Activated CD4-positive, alpha-beta T cell treated with anti-CD3 and anti-CD28 coated beads for 1 hour (primary cell): ENCODE measurements around the gene DGKB.
"Not testable (repeated sequence)": the region's sequence is repeated elsewhere in the genome, so short reads cannot be mapped to it uniquely, and the experiment has no call there.

ENCODE experiments used
- DNase-seq: peaks from one replicate; pipeline ENCODE4 v3.0.0-alpha.2; 2020

The DGKB gene

DNA sequence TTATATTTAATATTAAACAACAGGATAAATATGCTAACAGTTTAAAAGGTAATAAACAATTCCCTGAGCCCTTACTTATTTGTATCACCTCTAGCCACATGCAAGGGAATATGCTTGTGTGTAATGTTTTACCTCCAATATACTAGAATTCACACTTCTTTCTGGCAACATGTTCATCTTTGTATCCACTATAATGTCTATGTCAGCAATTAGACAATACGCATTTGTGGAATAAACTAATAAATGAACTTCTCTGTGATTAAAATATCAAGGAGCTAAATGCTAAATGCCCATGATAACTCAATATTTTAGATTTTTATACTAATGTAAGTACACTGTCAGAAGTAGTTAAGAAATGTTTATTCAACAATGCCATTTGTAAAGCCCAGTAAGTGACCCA is 350.5 kb downstream of the DGKB start:
- no peak for DNase-seq

DNA sequence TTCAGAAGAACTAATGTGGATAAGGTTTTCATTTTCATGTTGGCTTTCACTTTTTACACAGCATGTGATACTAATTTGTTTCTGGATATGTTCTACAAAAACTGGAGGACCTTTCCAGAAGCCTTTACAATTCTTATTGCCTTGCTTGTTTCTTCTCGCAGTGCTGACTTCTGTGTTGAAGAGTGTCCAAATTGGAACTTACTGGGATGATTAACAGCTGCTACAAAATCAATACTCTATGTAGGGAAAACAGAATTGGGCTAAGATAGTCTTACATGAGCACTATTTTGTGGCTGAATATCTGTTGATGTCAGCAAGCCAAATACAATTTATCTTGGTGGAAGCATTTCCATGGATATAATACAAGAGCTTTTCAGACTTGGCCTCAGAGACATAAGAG is 351.2 kb downstream of the DGKB start:
- no peak for DNase-seq

DNA sequence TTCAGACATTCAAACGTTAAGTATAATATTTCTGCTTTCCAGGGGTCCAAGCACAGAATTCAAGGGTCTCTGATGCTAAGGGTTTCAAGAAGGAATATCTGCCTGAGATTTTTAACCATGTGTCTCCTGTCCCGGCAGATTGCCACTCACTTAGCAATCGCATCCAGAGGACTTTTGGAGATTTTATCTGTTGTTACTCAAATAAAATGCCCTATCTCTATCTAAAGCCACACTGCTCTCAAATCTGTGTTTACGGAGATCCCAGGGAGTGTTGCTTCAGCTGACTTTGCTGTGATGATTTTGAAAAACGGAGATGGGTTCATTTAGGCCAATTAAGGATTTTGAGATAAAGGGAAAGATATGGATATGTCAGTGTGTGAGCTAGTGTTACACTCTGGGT is 359.9 kb downstream of the DGKB start:
- no peak for DNase-seq

DNA sequence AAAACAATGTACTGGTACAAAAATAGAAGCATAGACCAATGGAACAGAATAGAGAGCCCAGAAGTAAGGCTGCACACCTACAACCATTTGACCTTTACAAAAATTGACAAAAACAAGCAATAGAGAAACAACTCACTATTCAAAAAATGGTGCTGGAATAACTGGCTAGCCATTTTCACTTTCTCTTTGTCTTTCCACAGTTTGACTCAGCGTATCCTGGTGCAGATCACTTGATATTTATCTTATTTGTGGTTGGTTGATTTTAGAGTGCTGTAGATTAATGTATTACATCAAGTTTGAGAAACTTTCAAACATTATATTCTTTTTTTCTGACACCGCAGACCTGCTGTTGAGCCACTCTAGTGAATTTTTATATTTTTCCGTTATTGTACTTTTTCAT is 381.4 kb downstream of the DGKB start:
- DNase-seq = no peak

DNA sequence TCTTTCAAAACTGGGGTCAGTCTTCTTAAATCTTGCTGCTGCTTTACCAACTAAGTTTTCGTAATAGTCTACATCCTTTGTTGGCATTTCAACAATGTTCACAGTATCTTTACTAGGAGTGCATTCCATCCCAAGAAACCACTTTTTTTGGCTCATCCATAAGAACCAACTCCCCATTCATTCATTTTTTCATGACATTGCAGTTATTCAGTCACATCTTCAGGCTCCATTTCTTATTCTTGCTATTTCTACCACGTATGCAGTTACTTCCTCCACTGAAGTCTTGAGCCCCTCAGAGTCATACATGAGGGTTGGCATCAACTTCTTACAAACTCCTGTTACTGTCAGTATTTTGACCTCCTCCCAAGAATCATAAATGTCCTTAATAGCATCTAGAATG is 392.3 kb downstream of the DGKB start:
- DNase-seq = no peak

DNA sequence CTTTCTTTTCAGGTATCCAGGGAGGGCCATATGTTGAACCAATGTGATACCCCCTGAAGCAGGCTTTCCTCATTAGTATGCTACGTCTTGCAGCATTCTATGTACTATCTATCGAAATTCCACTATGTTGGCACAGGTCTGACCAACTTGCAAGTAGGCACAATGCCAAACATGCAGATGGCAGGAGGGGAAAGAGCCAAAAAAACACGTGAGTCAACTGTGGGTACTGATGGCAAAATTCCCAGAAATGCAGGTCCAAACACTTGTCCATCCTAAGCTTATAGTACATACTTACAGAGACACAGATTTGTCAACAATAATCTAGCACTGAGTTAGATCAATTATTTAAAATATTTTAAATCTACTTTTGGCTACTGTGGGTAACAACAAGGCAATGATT is 394.9 kb downstream of the DGKB start:
- no peak for DNase-seq

DNA sequence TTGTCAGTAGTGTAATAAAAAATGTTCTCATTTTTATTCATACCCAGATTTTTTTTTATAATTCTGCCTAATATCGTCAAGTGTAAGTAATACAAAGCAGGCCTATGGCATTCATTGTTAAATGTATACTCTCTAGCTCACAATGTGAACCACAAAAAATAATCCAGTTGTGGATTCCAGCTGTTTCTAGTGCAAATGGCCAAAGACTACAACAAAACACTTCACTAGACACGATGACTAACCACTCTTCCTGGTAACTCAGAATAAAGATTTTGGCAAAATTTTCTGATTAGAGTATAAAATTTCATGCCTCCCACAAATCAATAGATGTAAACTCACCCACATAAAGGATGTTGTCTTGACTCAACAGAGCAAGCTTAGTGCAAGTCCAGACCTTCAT is 396.6 kb downstream of the DGKB start:
- no peak for DNase-seq

DNA sequence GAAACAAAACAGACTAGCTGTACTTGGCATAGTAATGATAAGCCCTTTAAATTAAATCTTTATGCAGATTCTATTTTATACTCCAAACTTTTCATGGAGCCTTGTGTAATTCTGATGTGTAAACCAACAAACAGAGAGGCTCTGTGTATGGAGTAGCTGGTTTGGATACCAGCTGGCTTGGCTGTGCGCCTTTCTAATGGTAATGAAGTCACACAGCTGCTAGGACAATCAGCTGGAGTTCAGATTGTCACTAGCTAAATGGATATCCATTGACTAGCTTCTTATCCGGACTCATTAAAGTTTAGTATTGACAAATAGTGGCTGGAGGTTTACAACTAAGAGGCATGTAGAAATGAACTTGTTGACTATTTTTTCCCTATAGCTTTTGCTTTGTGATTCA is 398.4 kb downstream of the DGKB start:
- DNase-seq = no peak

DNA sequence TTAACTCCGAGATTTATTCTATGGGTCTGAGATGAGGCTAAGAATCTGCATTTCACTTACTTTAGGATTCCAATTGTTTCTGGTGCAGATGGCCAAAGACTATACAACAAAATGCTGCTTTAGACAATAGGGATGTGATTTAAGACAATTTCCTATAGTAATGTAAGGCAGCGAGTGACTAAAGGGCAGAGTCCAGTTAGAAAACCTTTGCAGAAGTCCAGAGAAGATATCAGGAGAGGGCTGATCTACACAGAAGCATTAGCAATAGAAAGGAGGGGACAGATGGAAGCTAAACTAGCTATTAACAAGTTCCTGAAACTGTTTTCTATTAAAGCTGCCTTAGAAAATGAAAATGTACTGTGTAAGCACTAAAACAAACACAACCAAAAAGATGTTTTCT is 398.9 kb downstream of the DGKB start:
- no peak for DNase-seq

DNA sequence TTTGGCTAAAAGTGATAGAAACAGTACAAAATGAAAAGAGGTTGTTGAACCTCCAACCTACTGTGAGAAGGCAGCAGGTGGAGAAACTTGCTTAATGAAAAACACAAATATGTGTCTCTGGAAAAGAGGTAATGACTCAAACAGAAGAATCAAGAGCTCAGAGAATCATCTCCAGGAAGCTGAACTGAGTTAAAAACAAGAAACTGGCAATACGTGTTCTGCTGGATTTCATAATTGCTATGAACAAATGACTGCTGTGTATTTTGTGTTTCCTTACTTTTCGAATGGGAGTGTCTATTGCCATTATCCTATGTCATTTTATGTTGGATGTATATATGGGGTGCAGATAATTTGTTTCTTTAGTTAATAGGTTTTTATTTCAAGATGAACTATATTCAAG is 401.1 kb downstream of the DGKB start:
- DNase-seq = no peak

DNA sequence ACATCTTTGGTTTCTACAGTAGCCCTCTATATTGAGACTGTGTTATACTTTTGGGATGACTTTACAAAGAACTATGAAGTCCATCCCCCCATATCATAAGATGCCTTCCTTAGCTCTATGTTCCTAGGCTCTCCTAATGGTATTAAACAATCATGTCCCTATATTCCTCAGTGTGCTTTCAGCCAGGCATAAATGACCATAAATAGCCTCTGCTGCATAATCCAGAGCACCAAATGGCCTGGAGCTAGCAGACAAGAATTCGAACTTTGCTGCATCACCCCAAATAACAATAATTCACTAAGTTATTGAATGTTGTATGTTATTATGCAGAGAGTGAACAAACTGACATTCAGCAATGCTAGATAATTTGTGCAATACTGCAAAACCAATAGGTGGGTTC is 405.2 kb downstream of the DGKB start:
- no peak for DNase-seq

DNA sequence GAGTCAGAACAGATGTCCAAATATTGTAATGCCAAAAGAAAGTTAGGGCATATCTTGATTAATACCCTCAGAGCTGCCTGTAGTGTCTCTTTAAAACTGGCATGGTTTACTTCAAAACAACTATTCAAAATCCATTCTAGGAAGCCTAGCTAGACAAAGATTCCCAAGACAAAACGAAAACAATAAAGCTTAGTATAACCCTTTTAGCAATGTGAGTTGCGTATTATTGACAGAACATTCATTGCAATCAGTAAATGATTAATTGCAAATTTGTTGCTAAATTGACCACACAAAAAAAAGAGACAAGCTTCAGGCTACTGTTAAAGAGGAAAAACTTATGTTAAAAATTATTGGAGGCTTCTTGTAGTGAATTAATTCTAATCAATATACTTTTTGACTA is 406.9 kb downstream of the DGKB start:
- DNase-seq = no peak

DNA sequence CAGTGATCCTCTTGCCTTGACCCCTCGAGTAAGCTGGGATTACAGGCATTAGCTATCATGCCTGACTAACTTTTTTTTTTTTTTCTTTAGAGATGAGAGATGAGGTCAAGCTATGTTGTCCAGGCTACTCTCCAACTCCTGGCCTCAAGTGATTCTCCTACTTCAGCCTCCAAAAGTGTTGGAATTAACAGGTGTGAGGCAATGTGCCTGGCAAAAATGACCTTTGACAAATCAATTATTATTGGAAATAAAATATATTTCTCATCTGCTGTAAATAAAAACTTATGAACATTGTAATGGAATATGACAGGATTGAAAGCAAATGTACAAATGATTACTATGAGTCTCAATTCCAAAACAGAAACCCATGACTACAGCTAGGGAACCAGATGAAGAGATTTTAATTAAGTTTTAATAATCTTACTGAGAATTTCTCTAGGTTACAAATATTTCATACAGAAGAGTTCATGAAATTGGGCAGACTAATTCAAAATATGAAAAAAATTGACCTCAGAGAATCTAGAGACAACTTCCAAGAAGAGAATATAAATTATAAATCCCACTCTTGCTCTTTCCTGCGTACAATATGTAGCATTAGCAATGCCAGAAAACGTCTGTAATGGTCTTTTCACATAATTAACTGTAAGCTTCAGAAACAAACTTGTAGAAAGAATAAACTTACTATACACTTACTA is 414.7 kb downstream of the DGKB start:
- no peak for DNase-seq

DNA sequence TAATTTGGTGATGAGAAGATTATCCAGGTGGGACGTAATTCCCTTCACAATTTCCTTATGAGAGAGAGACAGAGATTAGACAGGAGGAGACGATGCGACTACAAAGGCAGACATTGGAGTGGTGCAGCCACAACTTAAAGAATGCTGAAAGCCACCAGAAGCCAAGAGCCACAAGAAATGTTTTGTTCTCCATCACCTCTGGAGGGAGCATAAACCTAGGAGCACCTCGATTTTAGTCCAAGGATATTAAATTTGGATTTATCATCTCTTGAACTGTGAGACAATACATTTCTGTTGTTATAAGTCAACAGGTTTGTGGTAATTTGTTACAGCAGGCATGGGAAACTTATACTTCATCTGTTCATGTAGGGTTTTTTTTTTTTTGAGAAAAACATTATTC is 418.9 kb downstream of the DGKB start:
- no peak for DNase-seq

DNA sequence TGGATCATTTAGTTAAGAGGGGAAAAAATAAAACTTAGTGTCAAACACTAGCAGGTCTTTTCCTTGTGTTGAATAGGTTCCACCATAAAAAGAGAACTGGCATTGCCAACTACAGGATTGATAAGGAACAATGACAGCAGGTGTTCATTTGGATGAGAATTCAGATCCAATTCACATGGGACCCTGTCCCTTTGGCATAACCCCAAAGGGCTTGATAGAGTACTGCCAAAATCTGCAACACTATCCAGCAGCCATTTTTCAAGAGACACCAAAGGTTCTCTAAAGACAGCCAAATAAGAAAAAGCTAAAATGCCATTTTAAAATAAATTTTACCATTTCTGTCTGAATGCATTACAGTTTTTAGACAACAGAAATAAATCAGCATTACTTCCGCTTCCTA is 422.3 kb downstream of the DGKB start:
- DNase-seq = no peak

DNA sequence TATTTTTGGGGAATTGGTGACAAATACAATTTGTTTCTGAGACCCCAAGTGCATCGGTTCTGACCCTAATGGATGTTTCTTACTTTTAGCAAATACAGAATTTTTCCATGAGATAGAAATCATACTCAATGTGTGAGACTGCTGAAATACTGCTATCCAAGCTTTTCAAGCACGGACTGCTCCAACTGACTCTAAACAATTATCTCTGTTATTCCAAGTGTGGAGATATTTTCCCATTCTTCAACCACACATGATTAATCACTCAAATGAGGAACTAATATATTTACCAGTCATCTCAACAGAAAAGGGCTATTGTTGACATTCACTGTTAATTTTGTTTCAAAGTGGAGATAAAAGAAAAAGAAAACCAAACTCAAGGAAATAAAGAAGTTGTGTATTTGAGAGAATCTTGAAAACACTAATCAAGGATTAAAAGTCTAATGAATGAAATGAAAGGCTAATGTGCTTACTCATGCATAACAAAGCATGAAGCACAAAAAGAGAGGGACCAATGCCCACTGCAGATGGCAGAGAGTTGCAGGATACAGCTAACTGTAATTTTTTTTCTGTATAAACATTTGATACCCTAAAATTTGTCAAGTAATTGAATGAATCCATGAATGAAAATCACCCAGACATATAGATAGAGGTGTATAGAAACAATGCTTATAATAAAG is 423.6 kb downstream of the DGKB start:
- no peak for DNase-seq

DNA sequence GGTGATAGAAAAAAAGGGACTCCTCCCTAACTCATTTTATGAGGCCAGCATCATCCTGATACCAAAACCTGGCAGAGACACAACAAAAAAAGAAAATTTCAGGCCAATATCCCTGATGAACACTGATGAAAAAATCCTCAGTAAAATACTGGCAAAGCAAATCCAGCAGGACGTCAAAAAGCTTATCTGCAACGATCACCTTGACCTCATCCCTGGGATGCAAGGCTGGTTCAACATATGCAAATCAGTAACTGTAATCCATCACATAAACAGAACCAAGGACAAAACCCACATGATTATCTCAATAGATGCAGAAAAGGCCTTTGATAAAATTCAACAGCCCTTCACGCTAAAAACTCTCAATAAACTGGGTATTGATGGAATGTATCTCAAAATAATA is 440.8 kb downstream of the DGKB start:
- not testable (repeated sequence) for DNase-seq

DNA sequence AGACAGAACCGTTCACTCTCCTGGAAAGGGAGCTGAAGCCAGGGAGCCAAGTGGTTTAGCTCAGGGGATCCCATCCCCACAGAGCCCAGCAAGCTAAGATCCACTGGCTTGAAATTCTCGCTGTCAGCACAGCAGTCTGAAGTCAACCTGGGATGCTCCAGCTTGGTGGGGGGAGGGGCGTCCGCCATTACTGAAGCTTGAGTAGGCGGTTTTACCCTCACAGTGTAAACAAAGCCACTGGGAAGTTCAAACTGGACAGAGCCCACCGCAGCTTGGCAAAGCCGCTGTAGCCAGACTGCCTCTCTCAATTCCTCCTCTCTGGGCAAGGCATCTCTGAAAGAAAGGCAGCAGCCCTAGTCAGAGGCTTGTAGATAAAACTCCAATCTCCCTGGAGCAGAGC is 443.7 kb downstream of the DGKB start:
- DNase-seq = not testable (repeated sequence)

DNA sequence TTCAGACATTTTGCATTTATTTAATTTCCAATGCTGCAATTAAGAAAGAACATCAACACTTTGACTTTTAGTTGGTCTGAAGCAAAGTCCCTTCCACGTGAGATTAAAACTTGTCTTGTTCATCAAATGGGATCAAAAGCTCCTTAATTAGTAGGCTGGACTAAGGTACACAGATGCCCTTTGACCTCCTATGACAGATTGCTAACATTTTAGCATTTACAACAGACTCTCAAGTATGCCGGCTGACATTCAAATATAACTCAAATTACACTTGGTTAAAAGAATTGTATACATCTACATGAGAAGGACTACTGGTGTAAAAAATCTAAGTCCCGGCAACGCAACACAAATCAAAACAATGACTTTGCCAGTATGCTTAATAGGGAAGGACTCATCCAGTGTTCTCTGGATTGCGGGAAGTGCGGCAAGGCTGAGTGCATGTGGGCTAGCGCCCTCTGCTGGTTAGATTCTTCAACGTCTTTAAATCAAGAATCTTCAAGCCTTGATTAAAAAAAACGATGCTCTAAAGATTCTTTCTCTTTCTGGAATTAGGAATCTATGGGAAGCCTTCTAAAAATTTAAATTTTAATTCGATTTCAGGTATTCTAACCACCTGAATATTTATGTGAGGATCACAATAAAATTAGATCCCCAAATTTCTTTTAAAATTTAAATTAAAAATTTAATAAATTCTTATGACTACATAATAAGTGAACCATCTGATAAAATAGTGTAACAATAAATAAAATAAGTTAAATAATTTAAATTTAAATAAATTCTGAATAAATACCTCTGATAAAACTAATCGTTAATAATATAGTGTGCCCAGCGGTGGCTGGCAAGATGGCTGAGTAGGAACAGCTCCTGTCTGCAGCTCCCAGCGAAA is 444.7 kb downstream of the DGKB start:
- DNase-seq = no peak

DNA sequence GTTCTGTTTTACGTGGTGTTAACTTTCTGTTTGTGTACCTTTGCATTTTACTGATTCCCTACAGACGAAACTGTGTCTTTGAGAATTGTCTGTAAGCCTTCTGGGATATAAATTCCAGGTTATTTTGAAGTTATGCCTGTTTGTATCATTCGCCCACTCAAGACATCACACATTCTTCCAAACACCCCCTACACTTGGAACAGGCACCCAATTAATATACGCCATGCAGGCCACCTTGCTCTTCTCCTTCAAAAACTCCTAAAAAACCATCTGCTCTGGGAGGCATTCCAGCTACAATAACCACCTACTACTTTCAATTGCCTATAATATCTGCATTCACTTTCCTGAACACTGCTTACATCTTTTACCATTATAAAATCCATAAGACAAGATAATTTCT is 453.3 kb downstream of the DGKB start:
- no peak for DNase-seq

DNA sequence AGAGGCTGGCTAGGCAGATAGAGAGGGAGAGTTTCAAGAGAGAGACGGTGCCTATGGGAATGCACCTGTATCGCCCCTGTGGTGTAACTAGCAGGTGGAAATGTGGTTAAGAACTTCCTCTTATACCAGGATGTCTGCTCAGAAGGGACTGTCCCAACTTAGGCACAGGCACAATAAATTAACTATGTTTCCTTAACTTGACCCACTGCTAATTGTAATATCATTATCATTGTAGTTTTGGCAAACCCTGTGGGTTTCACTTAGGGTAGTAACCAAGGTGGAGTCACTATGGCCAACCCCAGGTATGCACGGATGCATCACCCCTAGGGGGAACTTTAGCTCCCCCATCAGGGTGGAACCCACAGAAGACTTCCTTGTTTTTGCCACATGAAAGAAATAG is 455.7 kb downstream of the DGKB start:
- no peak for DNase-seq

DNA sequence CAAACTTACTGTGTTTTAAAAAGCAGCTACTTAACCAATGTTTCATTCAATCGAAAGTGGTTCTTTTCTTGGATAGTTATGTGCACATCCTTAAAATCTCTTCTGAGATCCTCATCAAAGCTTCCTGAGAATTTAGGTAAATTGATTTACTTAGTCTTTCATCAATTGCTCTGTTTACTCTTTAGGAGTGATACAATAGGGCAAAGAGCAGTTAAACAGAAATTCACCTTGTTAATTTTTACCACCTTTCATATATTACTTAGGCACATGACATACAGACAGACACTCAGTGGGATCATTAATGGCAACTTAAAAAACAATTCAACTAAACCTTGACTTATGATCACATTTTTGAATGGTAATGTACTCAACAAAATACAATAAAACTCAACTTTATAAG is 456.3 kb downstream of the DGKB start:
- DNase-seq = no peak

DNA sequence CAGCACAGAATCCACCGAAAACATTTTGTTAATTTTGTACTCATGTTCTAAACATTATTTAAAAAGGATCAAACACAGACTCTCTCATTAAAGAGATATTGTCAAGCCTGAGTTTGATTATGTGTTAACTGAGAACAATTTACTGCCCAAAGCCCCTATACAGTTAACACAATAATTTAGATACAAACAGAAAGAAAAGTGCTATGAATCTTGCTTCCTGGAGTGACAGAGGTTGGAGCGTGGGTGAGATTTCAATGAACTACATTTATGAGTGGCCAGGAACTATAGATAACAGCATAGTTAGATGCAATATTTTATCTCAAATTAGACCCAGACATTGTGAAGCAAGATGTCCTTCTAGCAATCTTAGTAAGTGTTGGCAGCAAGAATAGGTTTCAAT is 464.2 kb downstream of the DGKB start:
- no peak for DNase-seq

DNA sequence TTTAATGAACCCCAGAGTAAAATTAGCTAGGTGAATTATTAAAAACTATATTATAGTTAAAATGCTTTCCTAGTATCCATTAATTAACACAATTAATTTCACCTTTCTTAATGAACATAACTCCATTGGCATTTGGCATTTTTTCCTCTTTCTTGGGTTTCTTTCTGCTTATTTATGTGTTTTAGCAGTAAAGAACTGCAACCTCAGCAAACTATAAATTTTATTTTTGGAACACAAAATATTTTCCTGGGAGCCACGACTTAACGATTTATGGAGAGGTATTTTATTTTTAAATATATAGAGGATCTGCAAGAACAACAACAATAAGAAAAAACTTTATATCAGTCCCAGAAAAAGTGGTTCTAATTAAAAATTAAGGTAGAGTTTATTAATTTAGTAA is 465.7 kb downstream of the DGKB start:
- no peak for DNase-seq
